Endothelial cell of umbilical vein (primary cell): ENCODE data around the gene LGI2.

Experiments
- CTCF ChIP-seq, 2 donors: IDR thresholded peaks; 1 replicate in 1 of 2; 2 replicates in 1 of 2; pipeline ENCODE4 v1.5.1; 2011; ENCODE audit warnings: low read length in 2 of 2, mild to moderate bottlenecking in 2 of 2, moderate library complexity in 2 of 2, control low read depth in 1 of 2, inconsistent platforms in 1 of 2, low read depth in 1 of 2; ENCODE audit not compliant: insufficient read depth in 1 of 2; ENCODE audit errors: extremely low read depth in 1 of 2
- EZH2 ChIP-seq: IDR thresholded peaks from 2 replicates; pipeline ENCODE4 v1.6.1; 2012; ENCODE audit warnings: borderline replicate concordance, low read depth, mild to moderate bottlenecking, moderate library complexity, low read length, inconsistent platforms; ENCODE audit not compliant: severe bottlenecking
- POLR2AphosphoS5 ChIP-seq: IDR thresholded peaks from 2 replicates; pipeline ENCODE4 v1.6.1; 2012; ENCODE audit warnings: low read depth, mild to moderate bottlenecking, control low read depth, low read length, moderate library complexity; ENCODE audit not compliant: insufficient read depth

GRCh38 chr4:25065932-25066590, 35.3 kb upstream of the LGI2 start:
- no peak for TF ChIP-seq CTCF (IDR thresholded peaks at IDR 0.05; ENCODE audit: extremely low read depth in 1 of 2, insufficient read depth in 1 of 2, low read depth in 1 of 2, low read length in 2 of 2)
- TF ChIP-seq EZH2 = no peak
- TF ChIP-seq POLR2AphosphoS5 = no peak
